NOMO-1 treated with DMSO at 0.1 percent for 48 hours (cell line): Measurements from ENCODE around the gene FLG.
"Not testable (repeated sequence)": the region's sequence is repeated elsewhere in the genome, so short reads cannot be mapped to it uniquely, and the experiment has no call there.

Source experiments
- DNase-seq: peaks from one replicate; lab custom pipeline; 2025; ENCODE audit not compliant: unreplicated experiment; lab: John Stamatoyannopoulos, UW

The FLG gene

GRCh38 chr1:152303139-152303872 lies 21.7 kb downstream of the FLG start:
- not testable (repeated sequence) for DNase-seq

GRCh38 chr1:152256394-152256793 lies 68.6 kb downstream of the FLG start:
- DNase-seq, result not testable (repeated sequence)
